ENCODE measurements around the gene C1orf159. TPM values are rescaled to one million over a fixed set of nuclear protein-coding genes. Genes with fewer than 3 reads are reported as not detected.
"Not testable (repeated sequence)": the region's sequence is repeated elsewhere in the genome, so short reads cannot be mapped to it uniquely, and the experiment has no call there.

Gene C1orf159
- polyA plus RNA-seq, 4 donors = 7.9 to 14.8 (median 9.5) TPM

GRCh38 chr1:1150100-1150499, 34.2 kb upstream of the C1orf159 start:
- DNase-seq (ENCODE audit: low read depth in 4 of 4, low spot score in 3 of 4) = no peak

- DNase-seq (ENCODE audit: low read depth in 4 of 4, low spot score in 3 of 4) = no peak
Observed at GRCh38 chr1:1149416-1149815, 33.5 kb upstream of the C1orf159 start.

GRCh38 chr1:1148569-1148968, 32.7 kb upstream of the C1orf159 start:
- no peak for DNase-seq (ENCODE audit: low read depth in 4 of 4, low spot score in 3 of 4)

GRCh38 chr1:1148061-1148460, 32.2 kb upstream of the C1orf159 start:
- no peak for DNase-seq (ENCODE audit: low read depth in 4 of 4, low spot score in 3 of 4)

- DNase-seq (ENCODE audit: low read depth in 4 of 4, low spot score in 3 of 4) = no peak
Observed at GRCh38 chr1:1146596-1146995, 30.7 kb upstream of the C1orf159 start.

GRCh38 chr1:1146026-1146425, 30.1 kb upstream of the C1orf159 start:
- DNase-seq (ENCODE audit: low read depth in 4 of 4, low spot score in 3 of 4) = no peak

GRCh38 chr1:1145547-1145914, 29.6 kb upstream of the C1orf159 start:
- DNase-seq (ENCODE audit: low read depth in 4 of 4, low spot score in 3 of 4) = no peak

- DNase-seq (ENCODE audit: low read depth in 4 of 4, low spot score in 3 of 4) = no peak
Observed at GRCh38 chr1:1144843-1145546, 29.1 kb upstream of the C1orf159 start.

GRCh38 chr1:1144122-1144842, 28.4 kb upstream of the C1orf159 start:
- no peak for DNase-seq (ENCODE audit: low read depth in 4 of 4, low spot score in 3 of 4)

- no peak for DNase-seq (ENCODE audit: low read depth in 4 of 4, low spot score in 3 of 4)
Observed at GRCh38 chr1:1143636-1144035, 27.7 kb upstream of the C1orf159 start.

GRCh38 chr1:1142844-1143243, 27.0 kb upstream of the C1orf159 start:
- DNase-seq (ENCODE audit: low read depth in 4 of 4, low spot score in 3 of 4) = no peak

- DNase-seq (ENCODE audit: low read depth in 4 of 4, low spot score in 3 of 4) = not testable (repeated sequence)
Observed at GRCh38 chr1:1142352-1142751, 26.5 kb upstream of the C1orf159 start.

- DNase-seq (ENCODE audit: low read depth in 4 of 4, low spot score in 3 of 4) = no peak
Observed at GRCh38 chr1:1141911-1142250, 26.0 kb upstream of the C1orf159 start.

- no peak for DNase-seq (ENCODE audit: low read depth in 4 of 4, low spot score in 3 of 4)
Observed at GRCh38 chr1:1141244-1141910, 25.5 kb upstream of the C1orf159 start.

- DNase-seq (ENCODE audit: low read depth in 4 of 4, low spot score in 3 of 4) = no peak
Observed at GRCh38 chr1:1140673-1141072, 24.8 kb upstream of the C1orf159 start.

- DNase-seq (ENCODE audit: low read depth in 4 of 4, low spot score in 3 of 4) = no peak
Observed at GRCh38 chr1:1137256-1138045, 21.6 kb upstream of the C1orf159 start.

GRCh38 chr1:1136547-1137230, 20.8 kb upstream of the C1orf159 start:
- no peak for DNase-seq (ENCODE audit: low read depth in 4 of 4, low spot score in 3 of 4)

GRCh38 chr1:1135339-1136136, 19.6 kb upstream of the C1orf159 start:
- DNase-seq (ENCODE audit: low read depth in 4 of 4, low spot score in 3 of 4) = no peak

- no peak for DNase-seq (ENCODE audit: low read depth in 4 of 4, low spot score in 3 of 4)
Observed at GRCh38 chr1:1134300-1134970, 18.5 kb upstream of the C1orf159 start.
